OCI-LY7 (cell line): ENCODE measurements around the gene ZSCAN5B. TPM values are rescaled to one million over a fixed set of nuclear protein-coding genes. Genes with fewer than 3 reads are reported as not detected.

Experiments
- BruUV-seq: library from RNA; stranded (reverse); fragments of 400-500 nt; replicated peaks from 2 replicates; lab custom pipeline; 2021; lab: Mats Ljungman, UMichigan
- CTCF ChIA-PET: fragments of 300-600 bp; sonication (Branson Sonifier 250); formaldehyde crosslinking; loops from one replicate; lab custom pipeline; 2022; ENCODE audit warnings: antibody characterized with exemption; ENCODE audit not compliant: unreplicated experiment; lab: Charles Lee
- POLR2A ChIA-PET: fragments of 300-600 bp; sonication (Branson Sonifier 250); formaldehyde crosslinking; loops from one replicate; lab custom pipeline; 2022; ENCODE audit warnings: antibody characterized with exemption; lab: Charles Lee
- DNase-seq: peaks from one replicate; pipeline ENCODE4 v3.0.0-alpha.2; 2015; ENCODE audit warnings: low spot score
- H2AFZ ChIP-seq: fragments of 200-600 bp; sonication (generic), shearing (Covaris generic); 2 replicates; pipeline ENCODE4 v1.6.1; 2014; ENCODE audit warnings: mild to moderate bottlenecking, antibody characterized with exemption, low read length, moderate library complexity
- H3K27ac ChIP-seq: fragments of 200-600 bp; sonication (generic); 2 replicates; pipeline ENCODE4 v1.5.1; 2014; ENCODE audit warnings: mixed run types, low read depth, mild to moderate bottlenecking, moderate library complexity, low read length, inconsistent platforms; ENCODE audit not compliant: poor library complexity, severe bottlenecking
- H3K36me3 ChIP-seq: fragments of 200-600 bp; sonication (generic); 2 replicates; pipeline ENCODE4 v1.6.1; 2014; ENCODE audit warnings: mild to moderate bottlenecking, antibody characterized with exemption, low read length, moderate library complexity, mixed read lengths; ENCODE audit not compliant: insufficient read depth
- H3K4me1 ChIP-seq: fragments of 200-600 bp; sonication (generic); 2 replicates; pipeline ENCODE4 v1.5.1; 2014; ENCODE audit warnings: mild to moderate bottlenecking, low read length; ENCODE audit not compliant: insufficient read depth, poor library complexity, severe bottlenecking
- H3K4me2 ChIP-seq: fragments of 200-600 bp; sonication (generic); 2 replicates; pipeline ENCODE4 v1.6.1; 2014; ENCODE audit warnings: mild to moderate bottlenecking, low read length
- H3K4me3 ChIP-seq: fragments of 200-600 bp; sonication (generic); 2 replicates; pipeline ENCODE4 v1.5.1; 2014; ENCODE audit warnings: mild to moderate bottlenecking, low read depth, low read length; ENCODE audit not compliant: poor library complexity, severe bottlenecking
- H3K79me2 ChIP-seq: fragments of 200-600 bp; sonication (generic); 2 replicates; pipeline ENCODE4 v1.6.1; 2016; ENCODE audit warnings: low read depth, mild to moderate bottlenecking, low read length, moderate library complexity, mixed read lengths; ENCODE audit not compliant: insufficient read depth
- H3K9me2 ChIP-seq: fragments of 200-600 bp; sonication (generic); 2 replicates; pipeline ENCODE4 v1.6.1; 2016; ENCODE audit warnings: mild to moderate bottlenecking, low read length, mixed read lengths; ENCODE audit not compliant: insufficient read depth
- H3K9me3 ChIP-seq: fragments of 200-600 bp; sonication (generic); 2 replicates; pipeline ENCODE4 v1.6.1; 2014; ENCODE audit warnings: mild to moderate bottlenecking, mixed run types, low read length, mixed read lengths
- H4K20me1 ChIP-seq: fragments of 200-600 bp; sonication (generic); 2 replicates; pipeline ENCODE4 v1.6.1; 2014; ENCODE audit warnings: mild to moderate bottlenecking, antibody characterized with exemption, low read length, moderate library complexity, mixed read lengths; ENCODE audit not compliant: insufficient read depth
- CTCF ChIP-seq: fragments of 200-600 bp; sonication (generic); conservative IDR thresholded peaks from 2 replicates; pipeline ENCODE4 v1.5.1; 2014; ENCODE audit warnings: mild to moderate bottlenecking, antibody characterized with exemption, low read length, moderate library complexity, mixed read lengths
- EZH2phosphoT487 ChIP-seq: fragments of 200-600 bp; sonication (generic); IDR thresholded peaks from 2 replicates; pipeline ENCODE4 v1.6.1; 2018; ENCODE audit warnings: low read depth, borderline replicate concordance, mild to moderate bottlenecking, mixed run types, antibody characterized with exemption, low read length, moderate library complexity, mixed read lengths
- intact Hi-C: fragments of 100-400 bp; cut with micrococcal nuclease; formaldehyde crosslinking; loops from one replicate; pipeline ENCODE4 v1.10.0; 2022; ENCODE audit not compliant: unreplicated experiment
- total RNA-seq, 2 experiments: library from RNA; depleted of rRNA in 1 of 2; stranded (reverse); fragments of >200 nt in 1 of 2; shearing (Covaris generic) in 1 of 2; gene quantifications; 2 replicates each; pipeline ENCODE4 v1.2.3, GENCODE V29; 2014 to 2022

Gene ZSCAN5B
- total RNA-seq, 2 experiments from 2014 or later = not detected

- Histone ChIP-seq H2AFZ (no peak overlapping the region), H3K4me1 (no peaks in the 10 kb centered on the region), H3K9me2 (no peaks in the 10 kb centered on the region), H3K9me3 (no peaks in the 10 kb centered on the region), H3K79me2 (no peaks in the 10 kb centered on the region), H4K20me1 (no peaks in the 10 kb centered on the region), H3K36me3 (no peaks in the 10 kb centered on the region), H3K27ac (no peak overlapping the region), H3K4me3 (no peak overlapping the region), H3K4me2 (no peak overlapping the region)
- BruUV-seq = no TSS peak
- TF ChIP-seq CTCF (no peak), EZH2phosphoT487 (no peak)
- intact Hi-C loops = no loop called here
- no peak for DNase-seq
- ChIA-PET CTCF (no interaction called here), POLR2A (no interaction called here)
Observed at GRCh38 chr19:56223481-56223880, 25.9 kb upstream of the ZSCAN5B start.

- H2AFZ ChIP-seq = no peak overlapping the region
- H3K79me2 ChIP-seq = no peaks in the 10 kb centered on the region
- no peak for DNase-seq
- no peak overlapping the region for H3K4me2 ChIP-seq
- intact Hi-C loops = no loop called here
- no peaks in the 10 kb centered on the region for H4K20me1 ChIP-seq
- H3K27ac ChIP-seq = no peak overlapping the region
- ChIA-PET POLR2A (no interaction called here), CTCF (no interaction called here)
- TF ChIP-seq EZH2phosphoT487 = no peak
- peak; percentile 44; the same call in 1 of the 2 replicates for TF ChIP-seq CTCF
- no peaks in the 10 kb centered on the region for H3K9me2 ChIP-seq
- H3K9me3 ChIP-seq = no peaks in the 10 kb centered on the region
- H3K4me1 ChIP-seq = no peaks in the 10 kb centered on the region
- no peaks in the 10 kb centered on the region for H3K36me3 ChIP-seq
- BruUV-seq = no TSS peak
- no peak overlapping the region for H3K4me3 ChIP-seq
Observed at GRCh38 chr19:56222901-56223300, 25.3 kb upstream of the ZSCAN5B start.

GRCh38 chr19:56221851-56222250 lies 24.3 kb upstream of the ZSCAN5B start:
- TF ChIP-seq CTCF (peak; percentile 34; the same call in 1 of the 2 replicates), EZH2phosphoT487 (no peak)
- no peaks in the 10 kb centered on the region for H3K36me3 ChIP-seq
- H3K27ac ChIP-seq = no peak overlapping the region
- no peaks in the 10 kb centered on the region for H3K9me2 ChIP-seq
- H3K9me3 ChIP-seq = no peaks in the 10 kb centered on the region
- ChIA-PET POLR2A (no interaction called here), CTCF (no interaction called here)
- H3K4me3 ChIP-seq = no peak overlapping the region
- no peak overlapping the region for H2AFZ ChIP-seq
- H4K20me1 ChIP-seq = no peaks in the 10 kb centered on the region
- no peak for DNase-seq
- no peaks in the 10 kb centered on the region for H3K79me2 ChIP-seq
- BruUV-seq = no TSS peak
- H3K4me2 ChIP-seq = no peak overlapping the region
- no peaks in the 10 kb centered on the region for H3K4me1 ChIP-seq
- intact Hi-C loops = no loop called here
